Liver (tissue), 9 donors: Measurements from ENCODE around the gene ERFL. TPM values are rescaled to one million over a fixed set of nuclear protein-coding genes. Genes with fewer than 3 reads are reported as not detected.

ENCODE experiments used
- DNase-seq: peaks from one replicate; pipeline ENCODE4 v3.0.0-alpha.2; 2017; ENCODE audit warnings: low spot score
- H3K27ac ChIP-seq, 2 donors: one replicate each; pipeline ENCODE4 v1.7.0; 2013; ENCODE audit warnings: inconsistent platforms in 2 of 2, low read length in 2 of 2, control low read depth in 1 of 2, low read depth in 1 of 2, mild to moderate bottlenecking in 1 of 2
- H3K27me3 ChIP-seq, 4 donors: one replicate each; pipeline versions ENCODE4 v1.6.1 to v1.7.0; 2013; ENCODE audit warnings: low read length in 3 of 4, inconsistent platforms in 1 of 4, mild to moderate bottlenecking in 1 of 4, moderate library complexity in 1 of 4; ENCODE audit not compliant: control insufficient read depth in 4 of 4, insufficient read depth in 4 of 4
- H3K36me3 ChIP-seq, 4 donors: one replicate each; pipeline versions ENCODE4 v1.6.1 to v1.7.0; 2013; ENCODE audit warnings: low read length in 3 of 4, mild to moderate bottlenecking in 3 of 4, low read depth in 1 of 4, moderate library complexity in 1 of 4; ENCODE audit not compliant: control insufficient read depth in 4 of 4, insufficient read depth in 3 of 4
- H3K4me1 ChIP-seq, 4 donors: one replicate each; pipeline versions ENCODE4 v1.6.1 to v1.7.0; 2013; ENCODE audit warnings: low read length in 3 of 4, mild to moderate bottlenecking in 3 of 4, moderate library complexity in 1 of 4; ENCODE audit not compliant: control insufficient read depth in 4 of 4, insufficient read depth in 4 of 4
- H3K4me3 ChIP-seq, 3 donors: one replicate each; pipeline versions ENCODE4 v1.6.1 to v1.7.0; 2013; ENCODE audit warnings: low read length in 3 of 3, control low read depth in 1 of 3, low read depth in 1 of 3, mild to moderate bottlenecking in 1 of 3
- H3K9ac ChIP-seq, 2 donors: one replicate each; pipeline ENCODE4 v1.7.0; 2013; ENCODE audit warnings: low read length in 2 of 2, mild to moderate bottlenecking in 2 of 2, moderate library complexity in 2 of 2, control low read depth in 1 of 2, low read depth in 1 of 2
- H3K9me3 ChIP-seq, 4 donors: one replicate each; pipeline versions ENCODE4 v1.6.1 to v1.7.0; 2013; ENCODE audit warnings: low read length in 3 of 4; ENCODE audit not compliant: control insufficient read depth in 4 of 4
- CTCF ChIP-seq: fragments of 150-350 bp; IDR thresholded peaks from 2 replicates; pipeline ENCODE4 v1.5.1; 2017; ENCODE audit warnings: improper control_type of control experiment, low read depth, low read length; ENCODE audit not compliant: missing input control
- EGR1 ChIP-seq, 2 donors: IDR thresholded peaks; 2 replicates each; pipeline ENCODE4 v1.6.1; 2016 to 2018; ENCODE audit warnings: antibody characterized with exemption in 2 of 2, low read depth in 2 of 2
- FOXA1 ChIP-seq: IDR thresholded peaks from 2 replicates; pipeline ENCODE4 v1.6.1; 2016; ENCODE audit warnings: antibody characterized with exemption
- FOXA2 ChIP-seq: IDR thresholded peaks from 2 replicates; pipeline ENCODE4 v1.6.1; 2016; ENCODE audit warnings: antibody characterized with exemption
- GABPA ChIP-seq, 2 donors: IDR thresholded peaks in 1 of 2; conservative IDR thresholded peaks in 1 of 2; 2 replicates each; pipeline ENCODE4 v1.6.1; 2016; ENCODE audit warnings: antibody characterized with exemption in 2 of 2, mild to moderate bottlenecking in 1 of 2, moderate library complexity in 1 of 2
- HNF4A ChIP-seq, 2 donors: conservative IDR thresholded peaks; 2 replicates each; pipeline ENCODE4 v1.6.1; 2016; ENCODE audit warnings: antibody characterized with exemption in 2 of 2, mild to moderate bottlenecking in 2 of 2
- HNF4G ChIP-seq: IDR thresholded peaks from 2 replicates; pipeline ENCODE4 v1.6.1; 2016; ENCODE audit warnings: antibody characterized with exemption
- JUND ChIP-seq, 2 donors: IDR thresholded peaks; 2 replicates each; pipeline ENCODE4 v1.6.1; 2016; ENCODE audit warnings: antibody characterized with exemption in 2 of 2
- MAX ChIP-seq: IDR thresholded peaks from 2 replicates; pipeline ENCODE4 v1.6.1; 2016; ENCODE audit warnings: antibody characterized with exemption
- RAD21 ChIP-seq, 2 donors: IDR thresholded peaks; 2 replicates each; pipeline ENCODE4 v1.6.1; 2016; ENCODE audit warnings: antibody characterized with exemption in 2 of 2, mild to moderate bottlenecking in 2 of 2
- REST ChIP-seq: IDR thresholded peaks from 2 replicates; pipeline ENCODE4 v1.6.1; 2016; ENCODE audit warnings: antibody characterized with exemption, mild to moderate bottlenecking
- RXRA ChIP-seq, 2 donors: IDR thresholded peaks; 2 replicates each; pipeline ENCODE4 v1.6.1; 2017 to 2018; ENCODE audit warnings: antibody characterized with exemption in 2 of 2, mild to moderate bottlenecking in 1 of 2
- SP1 ChIP-seq: IDR thresholded peaks from 2 replicates; pipeline ENCODE4 v1.6.1; 2018; ENCODE audit warnings: antibody characterized with exemption, mild to moderate bottlenecking
- TAF1 ChIP-seq: conservative IDR thresholded peaks from 2 replicates; pipeline ENCODE4 v1.6.1; 2016; ENCODE audit warnings: antibody characterized with exemption, mild to moderate bottlenecking
- YY1 ChIP-seq: IDR thresholded peaks from 2 replicates; pipeline ENCODE4 v1.6.1; 2016; ENCODE audit warnings: antibody characterized with exemption, mild to moderate bottlenecking
- WGBS: extraction: QIAGEN DNeasy Blood & Tissue Kit; methylation state at CpG from one replicate; pipeline ENCODE4 v1.1.7; 2013; 5-methylcytosine and 5-hydroxymethylcytosine counted together
- polyA plus RNA-seq, 2 donors: library from polyadenylated mRNA; stranded (reverse) in 1 of 2; unstranded in 1 of 2; fragments of 200-250 nt in 1 of 2; fragments of >200 nt in 1 of 2; fragmentation: Nextera tagmentation in 1 of 2; extraction: Ambion mirVana in 1 of 2; gene quantifications; one replicate each; pipeline versions ENCODE4 v1.2.1 to v1.2.3, GENCODE V29; 2013 to 2015
- total RNA-seq, 2 donors: library from RNA; depleted of rRNA; stranded (reverse); fragments of >200 nt; gene quantifications; one replicate each; pipeline ENCODE4 v1.2.3, GENCODE V29; 2014
- donor health status: healthy.
- donor health status: healthy.
- donor health status: healthy.
- donor health status: healthy.
- donor health status: healthy.

ERFL gene
- total and polyA plus RNA-seq, 4 donors, result not detected

- no peaks in the 10 kb centered on the region for H3K4me1 ChIP-seq
These were observed 35.9 kb downstream of the ERFL start for GRCh38 chr19:41892173-41892902.

More at GRCh38 chr19:41892173-41892902, 35.9 kb downstream of the ERFL start:
- no peak overlapping the region for H3K9ac ChIP-seq
- H3K36me3 ChIP-seq, result peaks cover 9 to 50% (median 14%) of the 10 kb centered on the region in 4 donors
- H3K27me3 ChIP-seq, result no peaks in the 10 kb centered on the region
- TF ChIP-seq RAD21 (IDR thresholded peaks at IDR 0.05) (no peak), HNF4A (conservative IDR thresholded peaks at IDR 0.05) (no peak), FOXA1 (no peak), YY1 (no peak), SP1 (no peak), CTCF (no peak), JUND (IDR thresholded peaks at IDR 0.05) (no peak), FOXA2 (no peak), GABPA (IDR thresholded peaks at IDR 0.05 in 1 of 2, conservative IDR thresholded peaks at IDR 0.05 in 1 of 2) (no peak), REST (no peak), RXRA (IDR thresholded peaks at IDR 0.05) (no peak), MAX (no peak), HNF4G (no peak), TAF1 (no peak), EGR1 (IDR thresholded peaks at IDR 0.05; ENCODE audit: low read depth in 2 of 2) (no peak)
- DNase-seq, result no peak
- H3K27ac ChIP-seq, result no peak overlapping the region
- 95% methylated on average over 34 of the region's 34 CpGs for WGBS
- H3K9me3 ChIP-seq, result no peaks in the 10 kb centered on the region
- no peak overlapping the region for H3K4me3 ChIP-seq
